GM18505 (cell line): ENCODE data around the gene CBX5.

Experiments used
- ATAC-seq: cut with Tn5 transposase; IDR thresholded peaks from one replicate; pipeline ENCODE4 v1.9.1; 2021; ENCODE audit not compliant: unreplicated experiment
- POLR2A ChIP-seq: IDR thresholded peaks from 4 replicates; pipeline ENCODE4 v1.6.1; 2011; ENCODE audit warnings: borderline replicate concordance; ENCODE audit not compliant: insufficient read depth, insufficient read length; ENCODE audit errors: extremely low read depth

Gene CBX5

GRCh38 chr12:54184024-54184805 is 95.7 kb downstream of the CBX5 start:
- ATAC-seq: no peak
- TF ChIP-seq POLR2A: no peak

- ATAC-seq: no peak
- no peak for TF ChIP-seq POLR2A
These were observed 96.9 kb downstream of the CBX5 start for GRCh38 chr12:54182981-54183380.

DNA sequence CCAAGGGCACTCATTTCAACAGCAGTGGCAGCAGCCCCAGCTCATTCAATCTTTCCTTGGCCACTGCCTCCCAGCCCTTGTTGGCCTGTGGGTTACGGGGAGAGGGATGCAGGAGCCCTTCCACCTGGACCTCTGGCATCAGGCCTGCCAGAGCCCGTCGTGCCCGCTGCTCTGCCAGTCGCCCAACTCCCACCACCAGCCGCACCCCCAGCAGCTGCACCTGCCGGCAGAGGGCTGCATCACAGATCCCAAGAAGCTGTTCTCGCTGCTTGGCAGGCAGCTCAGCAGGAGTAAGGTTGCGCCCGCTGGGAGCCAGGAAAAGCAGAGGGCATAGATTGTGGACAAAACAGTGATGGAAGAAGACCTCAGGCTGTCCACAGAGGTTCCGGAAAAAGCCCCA is 97.8 kb downstream of the CBX5 start:
- ATAC-seq: no peak
- TF ChIP-seq POLR2A: no peak
